K562 (cell line): Measurements from ENCODE around the gene TMEM167B. TPM values are rescaled to one million over a fixed set of nuclear protein-coding genes. Genes with fewer than 3 reads are reported as not detected.

Experiments
- ATAC-seq: fragments of 200-7000 bp; cut with Tn5 transposase; 3 replicates; pipeline ENCODE4 v1.9.1; 2020; ENCODE audit warnings: moderate library complexity
- BruUV-seq: library from RNA; stranded (reverse); fragments of 400-500 nt; replicated peaks from 2 replicates; lab custom pipeline; 2021; lab: Mats Ljungman, UMichigan
- CTCF ChIA-PET: fragments of 300-600 bp; formaldehyde crosslinking; extraction: SDS; loops from one replicate; lab custom pipeline; 2021; ENCODE audit warnings: low intra/inter-chr PET ratio; lab: Yijun Ruan, JAX
- POLR2A ChIA-PET: fragments of 300-600, 350-650 bp; sonication (Branson Sonifier 250); formaldehyde crosslinking; extraction: SDS; loops from one replicate; lab custom pipeline; 2021; ENCODE audit warnings: antibody characterized with exemption, inconsistent platforms; lab: Yijun Ruan, JAX
- DNase-seq, 4 experiments: peaks; one replicate each; pipeline versions ENCODE4 v3.0.0 to v3.0.0-alpha.2; 2011 to 2018; ENCODE audit warnings: low spot score in 3 of 4, mixed read lengths in 3 of 4; ENCODE audit errors: extremely low read depth in 1 of 4
- FAIRE-seq: peaks from 2 replicates; lab custom pipeline; 2011; peaks lifted over from hg19 to GRCh38; lab: Jason Lieb, UNC
- H2AFZ ChIP-seq: 2 replicates; pipeline ENCODE4 v1.6.0; 2011; ENCODE audit warnings: low read depth, low read length, control low read depth, inconsistent platforms
- H3K27ac ChIP-seq: fragments of 200-600 bp; 3 replicates; pipeline ENCODE4 v1.8.0; 2011; ENCODE audit warnings: low read depth, mild to moderate bottlenecking, control low read depth, inconsistent platforms, low read length, moderate library complexity, mixed read lengths; ENCODE audit errors: extremely low read depth
- H3K27me3 ChIP-seq, 2 experiments: fragments of 300-600 bp in 1 of 2; 2 replicates in 1 of 2; 3 replicates in 1 of 2; pipeline versions ENCODE4 v1.6.0 to v1.8.0; 2011; ENCODE audit warnings: inconsistent platforms in 2 of 2, low read length in 2 of 2, mild to moderate bottlenecking in 1 of 2, mixed read lengths in 1 of 2, moderate library complexity in 1 of 2; ENCODE audit not compliant: control insufficient read depth in 2 of 2, insufficient read depth in 2 of 2
- H3K36me3 ChIP-seq: fragments of 300-600 bp; 3 replicates; pipeline ENCODE4 v1.8.0; 2011; ENCODE audit warnings: mild to moderate bottlenecking, low read length, inconsistent platforms; ENCODE audit not compliant: control insufficient read depth, insufficient read depth
- H3K4me1 ChIP-seq, 2 experiments: fragments of 200-600 bp in 1 of 2; replicated peaks in 1 of 2; 2 replicates in 1 of 2; 3 replicates in 1 of 2; pipeline versions ENCODE4 v1.5.1 to v1.8.0; 2011; ENCODE audit warnings: inconsistent platforms in 2 of 2, low read length in 2 of 2, mild to moderate bottlenecking in 1 of 2, mixed read lengths in 1 of 2, moderate library complexity in 1 of 2; ENCODE audit not compliant: control insufficient read depth in 2 of 2, insufficient read depth in 2 of 2
- H3K4me2 ChIP-seq: 2 replicates; pipeline ENCODE4 v1.6.1; 2011; ENCODE audit warnings: low read length, control low read depth, inconsistent platforms, mixed read lengths; ENCODE audit not compliant: insufficient read depth
- H3K4me3 ChIP-seq: fragments of 200-600 bp; sonication (generic), shearing (Covaris generic); 2 replicates; pipeline ENCODE4 v1.5.1; 2016; ENCODE audit warnings: control low read depth, inconsistent platforms
- H3K79me2 ChIP-seq: fragments of 200-600 bp; 3 replicates; pipeline ENCODE4 v1.8.0; 2011; ENCODE audit warnings: low read length, inconsistent platforms; ENCODE audit not compliant: control insufficient read depth, insufficient read depth
- H3K9ac ChIP-seq, 2 experiments: 2 replicates each; pipeline versions ENCODE4 v1.6.0 to v1.6.1; 2011; ENCODE audit warnings: low read depth in 2 of 2, low read length in 2 of 2, control low read depth in 1 of 2, inconsistent platforms in 1 of 2, mild to moderate bottlenecking in 1 of 2, mixed read lengths in 1 of 2; ENCODE audit not compliant: insufficient read depth in 1 of 2
- H3K9me1 ChIP-seq: one replicate; pipeline ENCODE4 v1.6.0; 2011; ENCODE audit warnings: inconsistent platforms, mild to moderate bottlenecking, low read length, moderate library complexity; ENCODE audit not compliant: control insufficient read depth, insufficient read depth
- H3K9me3 ChIP-seq: replicated peaks from 2 replicates; pipeline ENCODE4 v1.5.1; 2011; ENCODE audit warnings: low read depth, low read length, inconsistent platforms; ENCODE audit not compliant: control insufficient read depth, insufficient read depth
- H4K20me1 ChIP-seq: replicated peaks from 2 replicates; pipeline ENCODE4 v1.6.1; 2011; ENCODE audit warnings: low read length, inconsistent platforms, mixed read lengths; ENCODE audit not compliant: control insufficient read depth, insufficient read depth
- BRD4 ChIP-seq: fragments of 200-600 bp; sonication (generic); IDR thresholded peaks from 2 replicates; pipeline ENCODE4 v1.6.1; 2017; ENCODE audit warnings: inconsistent platforms
- CBFA2T3 ChIP-seq: fragments of 450-650 bp; IDR thresholded peaks from 2 replicates; pipeline ENCODE4 v1.6.1; 2017
- GTF2E2 ChIP-seq: fragments of 200-800 bp; sonication (Bioruptor generic); IDR thresholded peaks from 2 replicates; pipeline ENCODE4 v1.6.1; 2016; ENCODE audit warnings: missing genetic modification characterization, missing compliant biosample characterization
- IFI16 ChIP-seq: fragments of 250-450 bp; sonication (Bioruptor Pico); IDR thresholded peaks from 2 replicates; pipeline ENCODE4 v2.1.2; 2022; ENCODE audit warnings: mild to moderate bottlenecking, inconsistent platforms
- MEIS2 ChIP-seq: fragments of 450-650 bp; IDR thresholded peaks from 2 replicates; pipeline ENCODE4 v1.6.1; 2014; ENCODE audit warnings: mild to moderate bottlenecking; ENCODE audit not compliant: partially characterized antibody
- NCOA2 ChIP-seq, 2 experiments: fragments of 450-650 bp; IDR thresholded peaks; 2 replicates each; pipeline ENCODE4 v1.6.1; 2018; ENCODE audit warnings: mild to moderate bottlenecking in 2 of 2, moderate library complexity in 1 of 2; ENCODE audit not compliant: partially characterized antibody in 2 of 2
- SOX6 ChIP-seq: fragments of 450-650 bp; IDR thresholded peaks from 2 replicates; pipeline ENCODE4 v1.6.1; 2014; ENCODE audit warnings: mild to moderate bottlenecking
- SP1 ChIP-seq: sonication (generic); formaldehyde crosslinking; IDR thresholded peaks from 2 replicates; pipeline ENCODE4 v1.8.1; 2022; ENCODE audit warnings: mild to moderate bottlenecking, missing genetic modification reagents
- TRIM24 ChIP-seq, 2 experiments: fragments of 450-650 bp; IDR thresholded peaks; 2 replicates each; pipeline ENCODE4 v1.6.1; 2016
- ZNF766 ChIP-seq: fragments of 200-800 bp; sonication (Bioruptor generic); conservative IDR thresholded peaks from 2 replicates; pipeline ENCODE4 v1.6.1; 2016; ENCODE audit warnings: missing genetic modification characterization, missing compliant biosample characterization
- WGBS: fragments of 100-300 bp; shearing (Covaris generic); methylation state at CpG from one replicate; pipeline ENCODE4 v1.1.6; 2016; ENCODE audit warnings: low coverage, mixed read lengths; ENCODE audit not compliant: insufficient coverage; ENCODE audit errors: missing lambda C conversion rate; 5-methylcytosine and 5-hydroxymethylcytosine counted together
- in situ Hi-C: fragments of 300-500 bp; cut with MboI; formaldehyde crosslinking; loops from 4 replicates; pipeline ENCODE4 v1.15.0; 2018; ENCODE audit warnings: inconsistent platforms, mixed read lengths
- intact Hi-C: fragments of 100-400 bp; cut with micrococcal nuclease; formaldehyde crosslinking; loops from 2 replicates; pipeline ENCODE4 v1.14.2; 2022
- polyA plus RNA-seq, 8 experiments: library from polyadenylated mRNA; depleted of rRNA in 4 of 8; stranded (reverse) in 5 of 8; unstranded in 3 of 8; fragments of >200 nt; fragmentation: Nextera tagmentation in 2 of 8; fragmentation: Illumina TruSeq in 1 of 8; extraction: Ambion mirVana in 2 of 8; extraction: Trizol in 1 of 8; gene quantifications; 2 replicates each; pipeline versions ENCODE4 v1.2.1 to v1.2.3, GENCODE V29; 2011 to 2014; ENCODE audit warnings: inconsistent platforms in 1 of 8, missing spikeins in 1 of 8
- total RNA-seq, 7 experiments: library from RNA; depleted of rRNA in 6 of 7; stranded (reverse); fragments of >200 nt in 6 of 7; fragmentation: Illumina TruSeq in 2 of 7; extraction: Trizol in 2 of 7; gene quantifications; 2 replicates each; pipeline versions ENCODE4 v1.2.1 to v1.2.3, GENCODE V29; 2011 to 2021; ENCODE audit warnings: low replicate concordance in 1 of 7
- TF ChIP-seq, protein P1 (sequence below): fragments of 250-450 bp; sonication (Bioruptor Pico); IDR thresholded peaks from 2 replicates; pipeline ENCODE4 v1.4.0; 2020; ENCODE audit warnings: mild to moderate bottlenecking, moderate library complexity, borderline replicate concordance
- TF ChIP-seq, protein P2 (sequence below): fragments of 200-800 bp; sonication (Bioruptor generic); IDR thresholded peaks from 2 replicates; pipeline ENCODE4 v1.6.1; 2017; ENCODE audit warnings: missing genetic modification characterization, missing compliant biosample characterization
- TF ChIP-seq, protein P3 (sequence below), 2 experiments: fragments of 250-450 bp in 1 of 2; fragments of 450-650 bp in 1 of 2; sonication (Bioruptor Pico) in 1 of 2; IDR thresholded peaks; 2 replicates each; pipeline versions ENCODE4 v1.6.1 to v1.8.0; 2016 to 2021; ENCODE audit warnings: mild to moderate bottlenecking in 2 of 2, moderate library complexity in 2 of 2, missing compliant biosample characterization in 1 of 2, missing genetic modification characterization in 1 of 2

The TMEM167B gene
- total and polyA plus RNA-seq, 9 of the 15 experiments (the other 6 are each of a cell fraction or from before 2014, with no cell fraction given): 17.2 to 36.4 (median 32.2) TPM

DNA sequence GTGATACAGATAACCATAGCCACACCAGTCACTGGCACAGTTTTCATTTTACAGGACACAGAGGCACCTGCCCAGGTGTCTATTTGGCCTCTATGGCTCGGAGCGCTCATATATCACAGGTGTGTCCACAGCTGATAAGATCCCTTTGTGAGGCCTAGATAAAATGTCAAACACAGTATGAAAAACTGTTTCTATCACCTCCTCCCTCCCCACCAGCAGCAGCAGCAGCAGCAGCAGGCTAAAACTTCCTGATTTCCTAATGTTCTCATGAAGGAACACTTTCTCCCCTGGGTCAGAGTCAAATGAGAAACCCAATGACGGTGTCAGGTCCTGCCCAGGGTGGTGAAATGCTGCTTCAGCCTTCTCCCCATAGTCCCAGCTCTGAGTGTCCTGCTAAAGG, 47.8 kb downstream of the TMEM167B start:
- no peak for DNase-seq
- no peak overlapping the region for H3K4me2 ChIP-seq
- no peaks in the 10 kb centered on the region for H3K9me3 ChIP-seq
- no peaks in the 10 kb centered on the region for H3K36me3 ChIP-seq
- POLR2A ChIA-PET: interaction anchor here (0.5 to 1.9 kb wide), 4 partner anchors 13 to 38 kb away, joined by 3 to 6 read pairs (median 4); no protein-coding TSS in a partner anchor
- H2AFZ ChIP-seq: peak overlapping the region; percentile 72
- 2% methylated on average over 3 of the region's 3 CpGs for WGBS
- H3K4me3 ChIP-seq: no peak overlapping the region
- peaks cover 22 to 30% of the 10 kb centered on the region in 2 experiments; a peak in 3 of 5 replicates for H3K4me1 ChIP-seq
- no TSS peak for BruUV-seq
- no peak for FAIRE-seq
- intact Hi-C loops (no loop called here), in situ Hi-C loops (no loop called here)
- no peak overlapping the region for H3K27ac ChIP-seq
- H3K79me2 ChIP-seq: no peaks in the 10 kb centered on the region
- no peaks in the 10 kb centered on the region for H3K9me1 ChIP-seq
- H3K27me3 ChIP-seq: no peaks in the 10 kb centered on the region
- peak overlapping the region; percentile 11 to 63; a peak in 1 of 4 replicates for H3K9ac ChIP-seq
- ATAC-seq: no peak
- H4K20me1 ChIP-seq: no peaks in the 10 kb centered on the region
- CTCF ChIA-PET: no interaction called here
- TF ChIP-seq, protein P1, sequence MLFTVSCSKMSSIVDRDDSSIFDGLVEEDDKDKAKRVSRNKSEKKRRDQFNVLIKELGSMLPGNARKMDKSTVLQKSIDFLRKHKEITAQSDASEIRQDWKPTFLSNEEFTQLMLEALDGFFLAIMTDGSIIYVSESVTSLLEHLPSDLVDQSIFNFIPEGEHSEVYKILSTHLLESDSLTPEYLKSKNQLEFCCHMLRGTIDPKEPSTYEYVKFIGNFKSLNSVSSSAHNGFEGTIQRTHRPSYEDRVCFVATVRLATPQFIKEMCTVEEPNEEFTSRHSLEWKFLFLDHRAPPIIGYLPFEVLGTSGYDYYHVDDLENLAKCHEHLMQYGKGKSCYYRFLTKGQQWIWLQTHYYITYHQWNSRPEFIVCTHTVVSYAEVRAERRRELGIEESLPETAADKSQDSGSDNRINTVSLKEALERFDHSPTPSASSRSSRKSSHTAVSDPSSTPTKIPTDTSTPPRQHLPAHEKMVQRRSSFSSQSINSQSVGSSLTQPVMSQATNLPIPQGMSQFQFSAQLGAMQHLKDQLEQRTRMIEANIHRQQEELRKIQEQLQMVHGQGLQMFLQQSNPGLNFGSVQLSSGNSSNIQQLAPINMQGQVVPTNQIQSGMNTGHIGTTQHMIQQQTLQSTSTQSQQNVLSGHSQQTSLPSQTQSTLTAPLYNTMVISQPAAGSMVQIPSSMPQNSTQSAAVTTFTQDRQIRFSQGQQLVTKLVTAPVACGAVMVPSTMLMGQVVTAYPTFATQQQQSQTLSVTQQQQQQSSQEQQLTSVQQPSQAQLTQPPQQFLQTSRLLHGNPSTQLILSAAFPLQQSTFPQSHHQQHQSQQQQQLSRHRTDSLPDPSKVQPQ: no peak
- TF ChIP-seq, protein P2, sequence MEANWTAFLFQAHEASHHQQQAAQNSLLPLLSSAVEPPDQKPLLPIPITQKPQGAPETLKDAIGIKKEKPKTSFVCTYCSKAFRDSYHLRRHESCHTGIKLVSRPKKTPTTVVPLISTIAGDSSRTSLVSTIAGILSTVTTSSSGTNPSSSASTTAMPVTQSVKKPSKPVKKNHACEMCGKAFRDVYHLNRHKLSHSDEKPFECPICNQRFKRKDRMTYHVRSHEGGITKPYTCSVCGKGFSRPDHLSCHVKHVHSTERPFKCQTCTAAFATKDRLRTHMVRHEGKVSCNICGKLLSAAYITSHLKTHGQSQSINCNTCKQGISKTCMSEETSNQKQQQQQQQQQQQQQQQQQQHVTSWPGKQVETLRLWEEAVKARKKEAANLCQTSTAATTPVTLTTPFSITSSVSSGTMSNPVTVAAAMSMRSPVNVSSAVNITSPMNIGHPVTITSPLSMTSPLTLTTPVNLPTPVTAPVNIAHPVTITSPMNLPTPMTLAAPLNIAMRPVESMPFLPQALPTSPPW (CRISPR knock-in tag): no peak
- no peak for TF ChIP-seq ZNF766
- no peak for TF ChIP-seq TRIM24 (IDR thresholded peaks at IDR 0.05)
- TF ChIP-seq IFI16 (CRISPR knock-in tag): no peak
- TF ChIP-seq, protein P3, sequence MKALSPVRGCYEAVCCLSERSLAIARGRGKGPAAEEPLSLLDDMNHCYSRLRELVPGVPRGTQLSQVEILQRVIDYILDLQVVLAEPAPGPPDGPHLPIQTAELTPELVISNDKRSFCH (CRISPR knock-in tag; IDR thresholded peaks at IDR 0.05): no peak
- TF ChIP-seq, protein P3 (tag; IDR thresholded peaks at IDR 0.05): no peak
- no peak for TF ChIP-seq BRD4
- TF ChIP-seq MEIS2: peak; percentile 52
- TF ChIP-seq SP1 (CRISPR knock-in tag): no peak
- no peak for TF ChIP-seq GTF2E2 (tag)
- TF ChIP-seq CBFA2T3: peak; percentile 53
- no peak for TF ChIP-seq NCOA2 (IDR thresholded peaks at IDR 0.05; ENCODE audit: partially characterized antibody in 2 of 2)
- peak; percentile 78 for TF ChIP-seq SOX6
